Stimulated activated CD4-positive, alpha-beta T cell treated with anti-CD3 and anti-CD28 coated beads, Interleukin-4, amount 100 ng/mL, for 48 hours (primary cell): Measurements from ENCODE around the gene ZNF765.
"Not testable (repeated sequence)": the region's sequence is repeated elsewhere in the genome, so short reads cannot be mapped to it uniquely, and the experiment has no call there.

Source experiments
- DNase-seq, 2 donors: peaks; one replicate each; pipeline ENCODE4 v3.0.0-alpha.2; 2020; ENCODE audit warnings: low read depth in 2 of 2

ZNF765 gene

GRCh38 chr19:53394974-53395839 is at the start of gene ZNF765:
Gene ZNF765, plus strand, starts transcription at chr19:53395149. Its CDS starts 2,867 bp downstream, at chr19:53398016.
- peak; percentile 92 to 95 for DNase-seq

- no peak for DNase-seq
These were observed 39.2 kb upstream of the ZNF765 start for GRCh38 chr19:53355739-53356138.

DNA sequence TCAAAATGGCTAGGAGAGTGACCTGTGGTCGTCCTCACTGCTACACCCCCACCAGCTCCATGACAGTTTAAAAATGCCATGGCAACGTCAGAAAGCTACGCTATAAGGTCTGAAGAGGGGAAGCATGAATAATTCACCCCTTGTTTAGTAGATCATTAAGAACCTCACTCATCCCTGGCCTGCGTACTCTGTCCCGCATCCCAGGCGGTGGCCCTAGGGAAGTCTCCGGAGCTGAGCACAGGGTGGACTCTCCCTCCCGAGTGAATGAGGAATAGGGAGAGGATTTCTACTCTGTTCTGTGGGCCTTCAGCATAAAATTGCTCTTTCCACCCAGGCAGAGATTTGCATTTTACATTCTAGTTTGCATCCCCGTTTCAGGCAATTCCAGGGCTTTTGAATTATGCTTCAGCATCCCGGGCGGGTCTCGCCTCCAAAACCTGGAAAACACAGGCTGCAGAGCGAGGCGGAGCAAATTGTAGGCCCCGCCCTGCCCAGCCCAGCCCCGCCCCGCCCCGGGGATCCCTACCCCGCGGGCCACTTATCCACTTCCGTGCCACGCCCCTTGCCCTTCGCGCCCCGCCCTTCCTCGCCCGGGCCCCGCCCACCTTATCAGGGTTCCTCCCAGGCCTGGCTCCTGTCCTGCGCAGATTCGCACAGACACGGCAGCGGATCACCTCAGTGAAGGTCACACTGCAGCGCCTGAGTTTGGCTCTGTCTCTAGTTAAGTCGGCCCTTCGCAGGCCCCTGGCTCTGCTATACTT is 36.9 kb upstream of the ZNF765 start:
- DNase-seq, result no peak

DNA sequence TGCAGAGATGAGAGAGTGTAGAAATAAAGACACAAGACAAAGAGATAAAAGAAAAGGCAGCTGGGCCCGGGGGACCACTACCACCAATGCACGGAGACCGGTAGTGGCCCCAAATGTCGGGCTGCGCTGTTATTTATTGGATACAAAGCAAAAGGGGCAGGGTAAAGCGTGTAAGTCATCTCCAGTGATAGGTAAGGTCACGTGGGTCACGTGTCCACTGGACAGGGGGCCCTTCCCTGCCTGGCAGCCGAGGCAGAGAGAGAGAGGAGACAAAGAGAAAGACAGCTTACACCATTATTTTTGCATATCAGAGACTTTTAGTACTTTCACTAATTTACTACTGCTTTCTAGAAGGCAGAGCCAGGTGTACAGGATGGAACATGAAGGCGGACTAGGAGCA is 34.9 kb upstream of the ZNF765 start:
- not testable (repeated sequence) for DNase-seq

DNA sequence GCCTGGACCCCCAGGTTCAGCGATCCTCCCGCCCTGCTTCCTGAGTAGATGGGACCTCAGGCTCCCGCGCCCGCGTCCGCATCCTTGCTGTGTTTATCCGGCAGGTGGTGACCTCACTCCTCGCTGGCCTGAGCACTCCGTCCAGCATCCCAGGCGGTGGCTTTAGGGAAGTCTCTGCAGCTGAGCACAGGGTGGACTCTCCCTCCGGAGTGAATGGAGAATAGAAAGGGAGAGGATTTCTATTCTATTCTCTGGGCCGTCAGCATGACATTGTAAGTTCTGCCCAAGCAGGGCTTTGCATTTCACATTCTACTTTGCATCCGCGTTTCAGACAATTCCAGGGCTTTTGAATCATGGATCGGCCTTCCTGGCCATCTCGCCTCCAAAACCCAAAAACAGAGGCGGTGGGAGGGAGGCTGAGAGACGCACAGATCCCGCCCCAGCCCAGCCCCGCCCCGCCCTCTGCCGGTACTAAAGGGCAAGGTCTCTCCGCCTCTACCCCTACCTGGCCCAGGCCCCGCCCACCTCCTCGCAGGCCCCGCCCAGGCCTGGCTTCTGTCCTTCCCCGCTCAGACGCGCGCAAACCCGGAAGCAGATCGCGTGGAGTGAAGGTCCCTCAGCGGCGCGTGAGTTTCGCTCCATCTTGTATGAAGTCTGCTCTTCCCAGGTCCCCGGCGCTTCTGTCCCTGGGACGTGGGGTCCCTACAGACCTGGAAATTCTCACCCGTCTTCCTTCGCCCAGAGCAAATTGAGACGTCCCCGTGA is 29.6 kb upstream of the ZNF765 start, which contains the start of gene ZNF525:
Gene ZNF525 (plus strand): TSS at position 572 of the 765 bp plus-strand sequence. CDS start 6,577 bp downstream, outside the sequence.
- peak; percentile 93 to 94 for DNase-seq

- peak; percentile 11 to 16 for DNase-seq
These were observed 29.0 kb upstream of the ZNF765 start for GRCh38 chr19:53365899-53366493.

- no peak for DNase-seq
These were observed 22.8 kb upstream of the ZNF765 start for GRCh38 chr19:53372196-53372595.

DNA sequence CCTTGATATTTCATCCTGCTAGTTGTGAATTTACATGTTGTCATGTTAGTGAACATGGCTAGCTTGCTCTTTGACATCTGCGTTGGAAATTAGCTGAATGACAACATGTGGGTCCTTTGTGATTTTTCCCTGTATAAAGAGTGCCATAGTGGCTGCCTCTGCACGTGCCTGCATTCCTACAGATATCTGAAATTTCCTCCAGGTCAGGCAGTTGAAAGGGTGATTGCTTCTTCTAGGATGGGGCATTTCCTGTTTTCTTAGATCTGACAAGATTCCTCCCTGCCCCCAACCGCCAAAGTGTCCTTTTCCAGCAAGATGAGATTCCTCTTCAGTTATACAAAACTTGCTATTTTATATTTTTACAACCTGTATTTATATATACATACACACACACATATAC is 20.7 kb upstream of the ZNF765 start:
- DNase-seq, result no peak

DNA sequence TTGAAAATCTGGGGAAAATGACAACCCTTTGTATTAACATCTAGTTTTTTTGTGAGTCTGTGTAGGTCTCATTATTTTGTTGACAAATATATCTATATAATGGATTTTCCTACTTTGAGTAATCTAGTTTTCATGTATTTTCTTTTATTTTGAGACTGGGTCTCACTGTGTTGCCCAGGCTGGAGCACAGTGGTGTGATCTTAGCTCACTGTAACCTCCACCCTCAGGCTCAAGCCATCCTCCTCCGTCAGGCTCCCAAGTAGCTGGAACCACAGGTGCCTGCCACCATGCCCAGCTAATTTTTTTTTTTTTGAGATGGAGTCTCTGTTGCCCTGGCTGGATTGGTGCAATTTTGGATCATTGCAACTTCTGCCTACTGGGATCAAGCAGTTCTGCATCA is 20.2 kb upstream of the ZNF765 start:
- DNase-seq, result no peak

DNA sequence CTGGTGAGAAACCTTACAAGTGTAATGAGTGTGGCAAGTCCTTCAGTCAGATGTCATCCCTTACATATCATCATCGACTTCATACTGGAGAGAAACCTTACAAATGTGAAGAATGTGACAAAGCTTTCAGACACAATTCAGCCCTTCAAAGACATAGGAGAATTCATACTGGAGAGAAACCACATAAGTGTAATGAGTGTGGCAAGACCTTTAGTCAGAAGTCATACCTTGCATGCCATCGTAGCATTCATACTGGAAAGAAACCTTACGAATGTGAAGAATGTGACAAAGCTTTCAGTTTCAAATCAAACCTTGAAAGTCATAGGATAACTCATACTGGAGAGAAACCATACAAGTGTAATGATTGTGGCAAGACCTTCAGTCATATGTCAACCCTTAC is 13.6 kb upstream of the ZNF765 start:
- DNase-seq, result no peak

DNA sequence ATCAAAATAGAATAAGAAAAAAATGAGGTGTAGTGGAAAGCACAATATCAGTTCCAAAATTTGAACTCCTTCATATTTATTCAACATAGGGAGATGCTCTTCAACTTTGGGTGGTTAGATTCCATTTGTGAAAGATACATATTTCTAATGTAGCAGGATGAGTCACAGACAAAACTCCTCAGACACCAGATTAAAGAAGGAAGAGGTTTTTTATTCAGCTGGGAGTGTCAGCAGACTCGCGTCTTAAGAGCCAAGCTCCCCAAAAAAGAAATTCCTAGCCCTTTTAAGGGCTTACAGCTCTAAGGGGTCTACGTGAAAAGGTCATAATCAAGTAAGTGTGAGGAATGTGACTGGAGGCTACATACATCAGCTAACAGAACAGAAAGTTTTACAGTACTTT is 6.8 kb upstream of the ZNF765 start:
- DNase-seq, result no peak

- DNase-seq, result no peak
These were observed 6.0 kb upstream of the ZNF765 start for GRCh38 chr19:53388904-53389303.

GRCh38 chr19:53389571-53389970 is 5.4 kb upstream of the ZNF765 start:
- DNase-seq, result no peak

DNA sequence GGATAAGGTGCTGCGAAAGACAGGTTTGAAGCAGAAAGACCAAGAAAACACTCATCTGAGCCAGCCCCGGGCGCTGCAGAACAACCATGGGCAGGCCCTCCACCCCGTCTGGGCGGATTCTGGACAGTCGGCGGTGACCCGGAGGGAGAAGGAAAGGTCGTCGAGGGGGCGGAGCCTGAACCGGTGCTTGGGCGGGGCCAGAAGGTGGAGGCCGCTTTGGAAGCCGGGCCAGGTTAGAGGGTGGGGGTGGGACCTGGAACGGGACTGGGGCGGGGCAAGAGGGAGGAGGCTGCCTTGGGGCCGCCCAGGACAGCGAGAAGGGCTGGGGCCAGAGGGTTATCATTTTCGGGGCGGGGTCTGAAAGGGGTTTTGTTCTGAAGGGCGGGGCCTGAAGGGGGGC is 5.0 kb upstream of the ZNF765 start:
- DNase-seq, result no peak

GRCh38 chr19:53394522-53394973 is 401 bp upstream of the ZNF765 start:
- DNase-seq, result no peak

GRCh38 chr19:53395840-53396524 is 1.0 kb downstream of the ZNF765 start:
- DNase-seq, result not testable (repeated sequence)

DNA sequence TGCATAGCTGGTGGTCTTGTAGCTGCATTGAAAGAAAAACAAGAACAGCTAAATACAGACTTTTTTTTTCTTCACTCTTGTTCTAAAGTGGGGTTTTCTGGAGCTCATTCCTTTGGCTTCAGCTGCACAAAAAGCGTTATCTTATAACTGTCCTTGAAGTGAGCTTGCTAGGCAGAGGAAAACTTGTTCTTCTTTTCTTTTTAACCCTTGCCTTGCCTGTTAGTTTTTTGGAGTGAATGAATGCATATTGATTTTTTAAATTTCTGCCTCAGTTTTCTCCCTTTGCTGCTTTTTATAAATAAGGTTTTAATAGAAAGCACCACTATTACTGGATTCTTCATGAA is 1.5 kb downstream of the ZNF765 start:
- no peak for DNase-seq

GRCh38 chr19:53397918-53398317 is 3.0 kb downstream of the ZNF765 start:
- not testable (repeated sequence) for DNase-seq

DNA sequence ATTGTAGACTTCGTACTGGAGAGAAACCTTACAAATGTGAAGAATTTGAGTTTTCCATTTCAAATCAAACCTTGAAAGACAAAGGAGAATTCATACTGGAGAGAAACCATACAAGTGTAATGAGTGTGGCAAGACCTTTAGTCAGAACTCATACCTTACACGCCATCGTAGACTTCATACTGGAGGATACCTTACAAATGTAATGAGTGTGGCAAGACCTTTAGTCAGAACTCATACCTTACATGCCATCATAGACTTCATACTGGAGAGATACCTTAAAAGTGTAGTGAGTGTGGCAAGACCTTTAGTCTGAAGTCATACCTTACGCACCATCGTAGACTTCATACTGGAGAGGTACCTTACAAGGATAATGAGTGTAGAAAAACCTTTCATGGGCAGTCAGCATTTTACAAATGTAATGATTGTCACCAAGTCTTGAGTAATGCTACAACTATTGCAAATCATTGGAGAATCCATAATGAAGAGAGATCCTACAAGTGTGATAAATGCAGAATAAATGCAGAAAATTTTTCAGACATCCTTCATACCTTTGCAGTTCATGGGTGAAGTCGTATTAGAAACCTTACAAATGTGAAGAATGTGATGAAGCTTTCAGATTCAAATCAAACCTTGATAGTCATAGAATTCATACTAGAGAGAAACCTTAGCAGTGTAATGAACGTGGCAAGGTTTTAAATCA is 14.7 kb downstream of the ZNF765 start:
- DNase-seq, result no peak
